GM19463 (cell line): Measurements from ENCODE around the gene KRT79.

Experiments used
- ATAC-seq: cut with Tn5 transposase; IDR thresholded peaks from one replicate; pipeline ENCODE4 v1.9.1; 2021; ENCODE audit warnings: mild to moderate bottlenecking, moderate library complexity; ENCODE audit not compliant: unreplicated experiment

KRT79 gene

GRCh38 chr12:52820521-52820920 lies 13.6 kb downstream of the KRT79 start:
- no peak for ATAC-seq

DNA sequence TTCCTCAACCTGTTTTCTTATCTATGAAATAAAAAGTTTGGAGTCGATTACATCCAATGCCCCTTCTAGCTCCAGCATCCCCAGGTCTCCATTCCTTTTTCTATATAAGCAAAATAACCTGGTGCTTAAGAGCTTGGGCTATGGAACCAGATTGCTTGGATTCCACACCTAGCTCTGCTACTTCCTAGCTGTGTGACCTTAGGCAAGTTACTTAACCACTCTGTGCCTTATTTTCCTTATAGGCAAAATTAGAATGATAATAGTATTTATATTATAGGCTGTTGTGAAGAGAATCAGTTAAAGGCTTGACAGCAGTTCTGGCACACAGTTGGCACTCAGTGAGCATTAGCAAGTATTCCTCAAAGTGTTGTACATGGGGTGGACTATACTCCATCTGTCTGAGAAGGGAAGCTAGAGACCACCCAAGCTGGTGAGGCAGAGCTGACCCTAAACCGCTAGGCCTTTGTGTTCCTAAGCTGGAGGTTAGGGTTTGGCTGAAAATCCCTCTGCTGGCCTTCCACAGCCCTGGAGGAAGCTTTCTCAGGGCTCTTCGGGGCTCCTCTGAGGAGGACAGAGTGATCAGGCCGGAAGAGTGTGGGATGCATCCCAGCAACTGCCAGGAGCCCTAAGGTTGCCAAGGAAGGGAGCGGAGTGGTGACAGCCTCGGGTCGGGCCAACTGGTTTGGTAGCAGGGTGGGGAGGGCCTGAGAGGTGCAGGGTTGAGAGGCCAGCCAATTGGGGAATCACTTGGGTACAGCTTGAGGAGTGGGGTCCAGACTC lies 14.2 kb downstream of the KRT79 start:
- ATAC-seq: no peak

GRCh38 chr12:52818887-52819420 lies 15.2 kb downstream of the KRT79 start:
- no peak for ATAC-seq

- no peak for ATAC-seq
Observed at GRCh38 chr12:52818388-52818787, 15.7 kb downstream of the KRT79 start.

- ATAC-seq: no peak
Observed at GRCh38 chr12:52817699-52818238, 16.3 kb downstream of the KRT79 start.

GRCh38 chr12:52817003-52817698 lies 17.0 kb downstream of the KRT79 start:
- no peak for ATAC-seq

- no peak for ATAC-seq
Observed at GRCh38 chr12:52815676-52816588, 18.2 kb downstream of the KRT79 start.

- no peak for ATAC-seq
Observed at GRCh38 chr12:52815161-52815560, 18.9 kb downstream of the KRT79 start.

DNA sequence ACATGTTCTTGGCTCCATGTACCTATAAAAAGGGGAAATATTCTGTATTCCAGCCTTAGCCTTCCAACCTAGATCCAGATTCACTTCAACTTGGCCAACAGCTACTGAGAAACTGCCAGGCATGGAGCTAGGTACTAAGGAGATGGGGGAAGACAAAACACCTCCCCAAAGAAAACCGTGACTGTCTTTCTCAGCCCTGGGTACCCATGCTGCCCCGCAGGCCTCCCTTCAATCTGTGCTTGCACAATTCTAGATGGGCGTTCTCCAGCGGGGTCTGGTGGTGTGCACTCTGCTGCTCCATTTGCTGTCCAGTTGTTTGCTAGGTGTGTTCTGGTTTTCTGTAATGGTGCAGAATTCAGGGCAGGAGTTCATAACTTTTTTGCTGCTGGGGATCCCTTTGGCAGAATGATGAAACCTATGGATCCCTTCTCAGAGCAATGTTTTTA lies 19.4 kb downstream of the KRT79 start:
- ATAC-seq: no peak

- ATAC-seq: no peak
Observed at GRCh38 chr12:52813885-52814709, 20.0 kb downstream of the KRT79 start, which contains the start of gene KRT4. TSS of gene KRT4 (minus strand) at chr12:52814116. CDS start at chr12:52814058, 58 bp downstream.

DNA sequence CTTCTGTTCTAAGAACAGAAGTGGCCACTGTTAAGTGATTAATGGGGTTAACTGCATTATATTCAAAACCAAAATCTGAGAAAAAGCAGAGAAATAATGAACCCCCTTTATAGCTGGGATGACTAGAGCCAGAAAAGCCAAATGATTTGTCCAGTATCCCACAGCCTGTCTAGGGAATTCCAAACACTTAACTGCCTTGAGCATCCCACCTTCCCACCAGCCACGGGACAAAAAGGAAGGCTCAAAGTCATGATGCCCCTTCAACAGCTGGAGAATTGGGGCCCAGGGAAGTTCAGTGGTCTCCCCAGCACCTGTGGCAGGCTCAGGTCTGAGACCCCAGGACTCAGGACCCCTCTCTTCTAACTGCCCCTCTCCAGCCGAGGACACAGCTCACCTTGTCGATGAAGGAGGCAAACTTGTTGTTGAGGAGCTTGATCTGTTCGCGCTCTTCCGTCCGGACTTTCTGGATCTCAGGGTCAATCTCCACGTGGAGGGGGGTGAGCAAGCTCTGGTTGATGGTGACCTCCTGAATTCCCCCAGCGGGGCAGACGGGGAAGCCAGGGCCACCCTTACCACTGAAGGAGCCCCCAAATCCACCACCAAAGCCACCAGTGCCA lies 20.8 kb downstream of the KRT79 start:
- ATAC-seq: no peak

- ATAC-seq: no peak
Observed at GRCh38 chr12:52812749-52813148, 21.4 kb downstream of the KRT79 start.

GRCh38 chr12:52812073-52812400 lies 22.1 kb downstream of the KRT79 start:
- no peak for ATAC-seq

- no peak for ATAC-seq
Observed at GRCh38 chr12:52811191-52812072, 22.7 kb downstream of the KRT79 start.

DNA sequence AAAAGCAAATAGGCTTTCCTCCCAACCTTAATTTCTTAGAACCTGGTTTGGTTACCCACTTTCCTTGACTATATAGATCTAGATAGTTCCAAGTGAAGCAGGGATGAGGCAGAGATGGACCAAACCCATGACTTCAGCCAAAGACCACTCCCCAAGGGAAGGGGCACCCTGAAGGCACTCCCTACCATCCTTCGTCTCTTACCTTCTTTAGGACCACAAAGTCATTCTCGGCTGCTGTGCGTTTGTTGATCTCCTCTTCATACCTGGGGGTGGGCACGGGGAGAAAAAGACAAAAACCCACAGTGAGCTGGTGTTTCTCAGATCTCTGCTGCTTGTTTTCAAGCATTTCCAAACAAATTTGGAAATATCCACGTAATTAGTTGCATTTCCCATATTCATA lies 23.6 kb downstream of the KRT79 start:
- no peak for ATAC-seq

- no peak for ATAC-seq
Observed at GRCh38 chr12:52809166-52809565, 24.9 kb downstream of the KRT79 start.

GRCh38 chr12:52808573-52809160 lies 25.4 kb downstream of the KRT79 start:
- no peak for ATAC-seq
